NCI-H510A (cell line): ENCODE results near the gene CC2D2B.

Experiments
- DNase-seq: peaks from one replicate; lab custom pipeline; 2025; lab: John Stamatoyannopoulos, UW

Gene CC2D2B

DNA sequence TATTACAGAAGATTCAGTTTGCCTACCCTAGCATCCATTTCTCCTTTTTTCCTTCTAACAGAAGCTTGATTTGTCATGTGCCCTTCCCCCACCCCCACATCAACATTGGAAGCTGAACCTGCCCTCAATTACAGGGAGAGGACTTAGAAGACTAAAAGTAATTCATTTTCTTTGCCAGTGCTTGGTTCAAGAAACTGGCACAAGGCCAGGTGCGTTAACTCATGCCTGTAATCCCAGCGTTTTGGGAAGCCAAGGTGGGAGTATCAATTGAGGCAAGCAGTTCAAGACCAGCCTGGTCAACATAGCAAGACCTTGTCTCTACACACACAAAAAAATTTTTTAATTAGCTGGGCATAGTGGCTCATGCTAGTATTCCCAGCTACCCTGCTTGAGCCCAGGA is 168.2 kb downstream of the CC2D2B start:
- no peak for DNase-seq

DNA sequence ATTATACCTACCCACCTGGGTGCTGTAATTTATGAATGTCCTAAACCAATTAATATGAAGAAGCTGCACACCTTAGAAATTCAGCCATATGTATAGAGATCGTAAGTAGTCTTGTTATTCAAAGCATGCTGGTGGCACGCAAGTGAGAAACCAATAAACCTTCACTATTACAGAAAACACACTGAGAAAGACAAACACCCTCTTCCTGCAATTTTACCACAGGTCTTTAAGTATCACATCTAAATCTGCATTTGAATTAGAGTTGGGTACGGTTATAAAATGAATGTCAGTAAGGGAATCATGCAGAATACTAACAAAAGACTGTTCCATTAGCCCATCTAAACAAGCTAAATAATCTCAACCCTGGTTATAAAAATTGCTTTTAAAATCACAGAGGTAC is 169.4 kb downstream of the CC2D2B start:
- DNase-seq: no peak

DNA sequence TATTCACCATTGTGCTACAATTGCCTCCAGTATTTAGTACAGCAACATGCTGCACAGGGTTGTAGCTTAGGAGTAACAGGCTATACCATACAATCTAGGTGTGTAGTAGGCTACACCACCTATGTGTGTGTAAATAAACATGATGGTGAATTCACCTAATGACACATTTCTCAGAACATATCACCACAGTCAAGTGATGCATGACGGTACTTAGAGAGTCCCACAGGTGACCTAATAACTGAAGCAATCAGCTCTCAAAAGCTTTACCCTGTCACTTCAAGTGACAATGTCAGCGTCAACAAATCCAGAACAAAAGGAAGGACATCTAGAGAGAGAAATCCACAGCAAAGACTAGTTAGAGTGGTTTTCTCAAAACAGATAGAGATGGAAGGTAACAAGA is 174.4 kb downstream of the CC2D2B start:
- peak; percentile 29 for DNase-seq
